HG03439 (cell line): Measurements from ENCODE around the gene TSPEAR.

Experiments
- ATAC-seq: cut with Tn5 transposase; IDR thresholded peaks from one replicate; pipeline ENCODE4 v1.9.1; 2021; ENCODE audit warnings: mild to moderate bottlenecking, moderate library complexity; ENCODE audit not compliant: unreplicated experiment

TSPEAR gene

GRCh38 chr21:44741921-44742320 lies 30.5 kb upstream of the TSPEAR start:
- ATAC-seq = no peak

DNA sequence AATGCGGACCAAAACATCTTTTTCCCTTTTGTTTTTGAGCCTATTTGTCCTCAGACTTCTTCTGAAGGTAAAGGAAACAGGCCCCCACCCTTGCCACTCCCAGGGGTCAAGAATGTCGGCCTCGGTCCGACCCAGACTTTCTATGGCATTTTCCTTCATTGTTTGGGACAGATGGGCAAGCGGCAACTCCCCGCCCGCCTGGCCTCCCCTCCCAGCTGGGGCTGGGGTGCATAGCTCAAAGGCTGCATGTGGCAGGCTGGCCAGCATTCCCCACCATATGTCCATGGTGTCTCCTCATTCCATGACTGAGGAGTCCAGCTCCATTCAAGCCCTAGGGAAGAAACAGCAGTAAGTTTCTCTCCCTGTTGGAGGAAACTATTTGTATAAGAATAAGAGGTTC lies 29.4 kb upstream of the TSPEAR start:
- no peak for ATAC-seq

GRCh38 chr21:44739316-44739715 lies 27.9 kb upstream of the TSPEAR start:
- no peak for ATAC-seq

GRCh38 chr21:44738621-44739020 lies 27.2 kb upstream of the TSPEAR start:
- no peak for ATAC-seq

DNA sequence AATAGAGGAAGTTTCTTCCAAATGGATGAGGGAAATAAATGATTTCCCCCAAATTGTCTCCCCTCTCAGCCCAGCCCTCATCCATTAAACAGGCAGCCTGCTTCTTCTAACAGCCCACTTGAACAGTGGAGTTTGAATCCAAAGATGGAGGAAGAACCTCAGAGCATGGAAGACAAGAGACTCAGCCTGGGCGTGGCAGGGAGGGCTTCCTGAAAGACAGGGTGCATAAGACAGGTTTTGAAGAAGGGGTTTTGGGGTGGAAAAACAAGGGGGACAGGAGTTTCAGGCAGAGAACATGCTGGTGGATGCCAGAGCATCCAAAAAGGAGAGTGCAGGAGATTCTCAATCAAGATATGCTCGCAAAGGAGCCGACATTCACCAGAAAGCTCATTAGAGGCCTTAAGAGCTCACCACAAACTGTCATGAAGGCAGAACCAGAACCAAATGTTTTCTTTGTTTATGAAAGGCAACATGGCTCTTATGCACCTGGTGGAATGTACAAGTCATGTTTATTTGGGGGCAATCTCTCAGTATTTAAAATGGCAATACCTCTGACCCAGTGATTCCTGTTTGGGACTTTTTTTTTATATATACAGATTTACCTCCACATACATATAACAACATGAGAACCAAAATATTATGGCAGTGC lies 26.5 kb upstream of the TSPEAR start:
- ATAC-seq = no peak

DNA sequence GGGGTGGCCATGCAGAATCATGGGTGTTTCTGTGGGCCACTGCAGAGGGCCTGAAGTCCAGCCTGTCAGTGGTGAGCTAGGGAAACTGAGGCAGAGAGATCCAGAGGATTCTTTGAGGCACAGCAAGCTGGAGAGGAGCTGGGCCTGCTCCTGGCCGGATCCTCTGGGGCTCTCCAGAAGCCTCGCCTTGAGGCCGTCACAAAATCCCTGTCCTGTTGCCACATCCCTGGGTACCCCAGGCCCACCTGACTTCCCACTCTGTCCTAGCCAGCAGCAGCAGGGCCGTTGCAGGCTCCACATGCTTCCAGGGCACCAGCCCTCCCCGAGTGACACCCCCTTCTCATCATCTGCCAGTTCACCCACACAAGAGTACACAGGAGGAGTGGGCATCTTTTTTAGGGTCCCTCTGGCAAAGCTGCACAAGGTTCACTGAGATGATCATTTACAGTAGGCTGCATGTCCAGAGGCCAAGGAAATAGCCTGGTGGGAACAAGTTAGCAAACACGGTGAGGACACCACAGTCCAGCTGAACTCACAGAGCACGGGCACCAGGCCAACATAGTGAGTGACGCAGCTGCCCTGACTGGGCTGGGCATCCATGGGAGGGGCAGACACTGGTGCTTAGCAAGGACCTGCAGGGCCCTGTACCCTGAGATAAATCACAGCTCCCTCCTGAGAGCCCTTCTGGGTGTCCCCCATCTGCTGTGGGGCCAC lies 25.1 kb upstream of the TSPEAR start:
- no peak for ATAC-seq

DNA sequence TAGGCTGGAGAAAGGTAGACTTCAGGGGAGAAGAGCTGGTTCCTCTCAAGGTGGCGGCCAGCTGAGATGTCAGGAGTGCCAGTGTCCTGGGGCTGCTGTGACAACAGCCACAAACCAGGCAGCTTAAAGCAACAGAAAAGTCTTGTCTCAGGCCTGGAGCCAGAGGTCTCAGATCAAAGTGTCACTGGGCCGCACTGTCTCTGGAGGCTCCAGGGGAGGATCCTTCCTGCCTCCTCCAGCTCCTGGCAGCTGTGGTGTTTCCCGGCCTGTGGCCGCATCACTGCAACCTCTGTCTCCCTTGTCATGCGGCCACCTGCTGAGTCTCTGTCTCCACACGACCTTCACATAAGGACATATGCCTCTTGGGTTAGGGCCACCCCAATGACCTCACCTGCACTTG lies 24.4 kb upstream of the TSPEAR start:
- no peak for ATAC-seq

- no peak for ATAC-seq
These were observed 23.5 kb upstream of the TSPEAR start for GRCh38 chr21:44734841-44735240.

DNA sequence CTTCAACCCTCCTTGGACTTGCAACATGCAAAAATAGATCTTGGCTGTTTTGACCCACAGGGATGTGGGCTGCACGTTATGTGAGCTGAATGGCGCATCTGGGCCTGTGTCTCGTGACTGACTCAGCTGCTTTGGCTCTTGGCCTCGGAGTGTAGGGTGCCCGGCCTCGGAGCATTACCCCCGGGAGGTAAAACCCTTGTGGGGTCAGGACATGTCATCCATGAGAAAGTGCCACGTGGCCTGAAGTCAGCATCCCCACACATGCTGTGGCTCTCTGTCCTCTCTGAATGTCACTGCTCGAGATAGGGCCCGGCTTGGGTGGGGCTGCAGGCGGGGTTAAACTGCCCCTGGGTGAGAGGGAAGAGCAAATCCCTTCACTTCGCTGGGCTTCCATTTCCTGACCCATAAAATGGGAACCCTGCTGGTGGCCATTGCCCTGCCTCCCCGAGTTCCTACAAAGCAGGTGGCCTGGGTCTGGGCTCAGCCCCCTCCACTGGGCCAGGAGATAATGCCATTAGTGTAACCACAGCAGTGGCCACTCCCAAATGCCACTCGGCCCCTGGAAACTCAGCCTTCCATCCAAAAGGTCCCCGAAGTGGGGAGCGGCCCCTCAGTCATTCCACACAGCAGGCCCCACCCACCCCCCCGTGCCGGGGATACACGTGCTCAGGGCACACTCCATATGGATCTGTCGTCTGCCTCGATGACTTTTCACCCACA lies 22.8 kb upstream of the TSPEAR start:
- no peak for ATAC-seq

DNA sequence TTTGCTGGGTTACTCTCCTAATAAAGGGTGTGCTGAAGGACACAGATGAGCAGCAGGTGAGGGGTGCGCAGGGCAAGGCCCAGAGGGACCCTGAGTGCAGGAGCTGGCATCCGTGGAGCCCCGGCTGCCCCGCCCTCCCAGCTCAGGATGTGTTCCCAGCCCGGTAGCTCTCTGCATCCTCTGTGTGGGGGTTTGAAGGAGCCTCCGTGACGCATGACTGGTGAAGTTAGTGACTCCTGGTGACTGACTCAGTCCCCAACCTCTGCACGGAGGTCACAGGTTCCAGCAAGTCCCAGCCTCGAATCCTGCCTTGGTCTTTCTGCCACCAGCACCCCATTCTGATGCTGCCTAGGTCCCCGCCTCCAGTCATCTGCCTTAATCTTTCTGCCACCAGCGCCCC lies 21.6 kb upstream of the TSPEAR start:
- ATAC-seq = no peak

DNA sequence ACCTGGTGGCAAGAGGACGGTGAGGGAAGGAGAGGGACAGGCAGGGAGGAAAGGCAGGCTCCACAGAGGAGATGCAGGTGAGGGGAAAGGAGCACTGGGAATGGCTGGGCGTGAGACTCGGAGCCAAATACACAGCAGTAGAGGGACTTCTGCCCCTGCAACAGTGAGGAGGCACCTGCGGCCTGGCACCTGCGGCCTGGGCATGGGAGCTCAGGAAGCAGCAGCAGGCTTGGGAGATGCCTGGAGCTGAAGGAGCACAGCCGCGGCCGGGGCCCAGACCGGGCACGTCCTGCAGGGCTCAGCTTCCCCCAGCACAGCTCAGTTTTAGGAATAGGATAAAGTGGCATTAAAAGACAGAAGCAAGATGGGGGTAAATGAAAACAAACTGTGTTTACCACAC lies 20.9 kb upstream of the TSPEAR start:
- ATAC-seq = no peak

DNA sequence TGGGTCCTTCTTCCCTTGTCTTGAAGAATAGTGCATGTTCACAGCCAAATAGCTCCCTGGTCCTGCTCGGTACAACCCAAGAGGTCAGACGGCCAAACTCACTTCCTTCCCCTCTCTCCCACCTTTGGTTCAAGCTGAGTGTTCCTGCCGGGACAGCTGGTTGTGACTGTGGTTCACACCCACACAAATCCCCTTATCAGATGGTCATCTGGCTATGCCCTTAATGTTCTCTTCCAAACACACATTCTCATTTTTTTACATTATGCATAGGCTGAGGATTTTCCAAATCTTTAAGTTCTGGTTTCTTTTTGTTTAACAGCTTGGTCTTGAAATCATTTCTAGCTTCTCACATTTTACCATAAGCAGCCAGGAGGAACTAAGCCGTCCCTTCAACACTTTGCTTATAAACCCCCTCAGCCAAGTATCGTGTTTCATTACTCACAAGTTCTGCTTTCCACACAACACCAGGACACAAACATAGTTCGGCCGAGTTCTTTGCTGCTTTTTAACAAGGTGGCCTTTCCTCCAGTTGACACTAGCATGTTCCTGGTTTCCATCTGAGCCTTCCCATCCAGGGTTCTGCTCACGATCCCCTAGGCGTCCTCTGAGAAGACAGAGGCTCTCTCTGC lies 19.7 kb upstream of the TSPEAR start:
- ATAC-seq = no peak

DNA sequence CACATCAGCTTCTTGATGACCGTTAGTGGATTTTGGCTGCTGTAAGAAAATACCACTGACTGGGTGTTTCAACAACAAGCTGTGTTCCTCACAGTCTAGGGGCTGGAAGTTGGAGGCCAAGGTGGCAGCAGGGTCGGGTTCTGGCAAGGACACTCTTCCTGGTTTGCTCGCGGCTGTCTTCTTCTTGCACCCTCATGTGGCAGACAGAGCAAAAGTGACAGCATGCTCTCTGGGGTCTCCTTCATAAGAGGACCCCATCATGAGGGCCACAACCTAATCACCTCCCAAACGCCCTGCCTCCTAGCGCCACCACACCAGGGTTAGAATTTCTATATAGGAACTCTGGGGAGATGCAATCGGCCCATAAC lies 18.6 kb upstream of the TSPEAR start:
- no peak for ATAC-seq

- no peak for ATAC-seq
These were observed 18.1 kb upstream of the TSPEAR start for GRCh38 chr21:44729336-44730027.

- no peak for ATAC-seq
These were observed 17.3 kb upstream of the TSPEAR start for GRCh38 chr21:44728716-44729115.

- no peak for ATAC-seq
These were observed 16.4 kb upstream of the TSPEAR start for GRCh38 chr21:44727757-44728156.

DNA sequence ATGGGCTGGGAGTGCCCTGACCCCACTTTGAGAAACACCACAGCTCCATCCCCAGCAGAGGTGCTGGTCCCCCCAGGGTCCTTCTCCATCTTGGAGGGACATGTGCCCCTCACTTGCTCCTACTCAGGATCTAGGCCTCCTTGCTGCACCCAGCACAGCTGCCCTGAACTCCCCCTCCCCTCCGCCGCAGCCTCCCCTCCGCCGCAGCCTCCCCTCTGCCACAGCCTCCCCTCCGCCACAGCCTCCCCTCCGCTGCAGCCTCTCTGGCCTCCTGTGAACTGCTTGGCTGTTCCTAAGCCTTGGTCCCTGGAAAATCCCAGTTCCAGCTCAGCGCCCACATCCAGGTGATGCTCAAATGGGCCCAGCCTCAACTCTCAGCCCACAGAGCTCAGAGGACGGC lies 15.9 kb upstream of the TSPEAR start:
- no peak for ATAC-seq

GRCh38 chr21:44726826-44727225 lies 15.5 kb upstream of the TSPEAR start:
- no peak for ATAC-seq

DNA sequence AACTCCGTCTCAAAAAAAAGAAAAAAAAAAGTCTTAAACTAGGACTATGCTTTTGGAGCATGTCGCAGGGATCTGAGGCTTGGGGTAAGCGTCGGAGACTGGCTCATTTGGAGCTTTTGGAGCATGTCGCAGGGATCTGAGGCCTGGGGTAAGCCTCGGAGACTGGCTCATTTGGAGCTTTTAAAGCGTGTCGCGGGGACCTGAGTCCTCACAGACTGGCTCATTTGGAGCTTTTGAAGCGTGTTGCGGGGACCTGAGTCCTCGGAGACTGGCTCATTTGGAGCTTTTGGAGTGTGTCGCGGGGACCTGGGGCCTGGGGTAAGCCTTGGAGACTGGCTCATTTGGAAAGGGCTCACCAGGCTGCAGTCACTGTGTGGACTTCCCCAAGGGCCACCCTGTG lies 13.6 kb upstream of the TSPEAR start:
- no peak for ATAC-seq

- no peak for ATAC-seq
These were observed 12.8 kb upstream of the TSPEAR start for GRCh38 chr21:44724196-44724595.
